SK-N-MC (cell line): ENCODE results near the gene PDE8A.

Experiments used
- EZH2 ChIP-seq: fragments of 200-600 bp; sonication (generic); IDR thresholded peaks from one replicate; pipeline ENCODE4 v1.6.1; 2017; ENCODE audit warnings: antibody characterized with exemption
- FOXP2 ChIP-seq: optimal IDR thresholded peaks from 2 replicates; pipeline ENCODE3; 2011; ENCODE audit warnings: mild to moderate bottlenecking, moderate library complexity; ENCODE audit not compliant: insufficient read depth; ENCODE audit errors: extremely low read length, control extremely low read depth
- POLR2AphosphoS5 ChIP-seq: IDR thresholded peaks from 2 replicates; pipeline ENCODE4 v1.6.1; 2012; ENCODE audit warnings: mild to moderate bottlenecking, low read depth, low read length, borderline replicate concordance

DNA sequence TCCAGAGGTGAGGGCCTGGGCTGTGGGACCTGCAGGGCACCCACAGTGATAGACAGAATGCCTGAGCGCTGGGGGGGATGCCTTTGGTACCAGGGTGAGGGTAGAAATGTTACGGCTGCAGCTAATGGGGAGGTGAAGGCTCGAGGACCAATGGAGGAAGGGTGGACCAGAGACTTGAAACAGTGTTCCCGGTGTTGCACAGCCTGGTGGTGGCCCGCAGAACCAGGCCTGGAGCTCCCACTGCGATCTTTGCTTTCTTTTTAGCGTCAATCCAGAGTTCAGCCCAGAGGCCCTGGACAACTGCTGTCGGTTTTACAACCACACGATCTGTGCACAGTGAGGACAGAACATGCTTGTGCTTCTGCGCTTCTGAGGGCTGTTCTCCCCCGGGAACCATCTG, 36.8 kb upstream of the PDE8A start:
- TF ChIP-seq POLR2AphosphoS5 (no peak), EZH2 (no peak), FOXP2 (no peak)
